Thyroid gland (tissue), 4 donors: ENCODE results near the gene NDUFS3. TPM values are rescaled to one million over a fixed set of nuclear protein-coding genes. Genes with fewer than 3 reads are reported as not detected.

Experiments used
- DNase-seq, 2 donors: peaks; one replicate each; pipeline ENCODE4 v3.0.0-alpha.2; 2019
- H3K27ac ChIP-seq, 3 donors: fragments of 200-600 bp; sonication (generic); 1 replicate in 2 of 3; 2 replicates in 1 of 3; pipeline ENCODE4 v1.5.1; 2016 to 2019; ENCODE audit warnings: mild to moderate bottlenecking in 1 of 3, moderate library complexity in 1 of 3
- H3K27me3 ChIP-seq: fragments of 200-600 bp; sonication (generic); one replicate; pipeline ENCODE4 v1.5.1; 2019
- H3K36me3 ChIP-seq, 2 donors: fragments of 200-600 bp; sonication (generic); one replicate each; pipeline ENCODE4 v1.5.1; 2016 to 2019
- H3K4me1 ChIP-seq, 2 donors: fragments of 200-600 bp; sonication (generic); one replicate each; pipeline ENCODE4 v1.5.1; 2017 to 2019
- H3K4me3 ChIP-seq, 3 donors: fragments of 200-600 bp; sonication (generic); replicated peaks in 1 of 3; 1 replicate in 2 of 3; 2 replicates in 1 of 3; pipeline ENCODE4 v1.5.1; 2016; ENCODE audit warnings: mild to moderate bottlenecking in 1 of 3
- H3K9me3 ChIP-seq: fragments of 200-600 bp; sonication (generic); one replicate; pipeline ENCODE4 v1.5.1; 2017
- CTCF ChIP-seq, 6 experiments: fragments of 200-600 bp in 3 of 6; fragments of 450-650 bp in 3 of 6; sonication (generic) in 3 of 6; IDR thresholded peaks; one replicate each; pipeline ENCODE4 v1.5.1; 2016 to 2019; ENCODE audit warnings: antibody characterized with exemption in 6 of 6, mild to moderate bottlenecking in 2 of 6, inconsistent platforms in 1 of 6, moderate library complexity in 1 of 6
- POLR2A ChIP-seq, 2 donors: fragments of 450-650 bp; IDR thresholded peaks; one replicate each; pipeline ENCODE4 v1.6.1; 2017; ENCODE audit warnings: antibody characterized with exemption in 2 of 2, mild to moderate bottlenecking in 2 of 2, moderate library complexity in 1 of 2
- WGBS, 2 donors: methylation state at CpG; one replicate each; pipeline ENCODE4 v1.1.5; 2017; 5-methylcytosine and 5-hydroxymethylcytosine counted together
- intact Hi-C: fragments of 100-400 bp; cut with DNase I; formaldehyde crosslinking; loops from one replicate; pipeline ENCODE4 v1.15.1; 2023
- total RNA-seq, 4 donors: library from RNA; depleted of rRNA; stranded (reverse); fragments of >200 nt; gene quantifications; one replicate each; pipeline ENCODE4 v1.2.3, GENCODE V29; 2016

Gene NDUFS3
- total RNA-seq, 4 donors from 2014 or later = 42.6 to 84.3 (median 81.2) TPM

DNA sequence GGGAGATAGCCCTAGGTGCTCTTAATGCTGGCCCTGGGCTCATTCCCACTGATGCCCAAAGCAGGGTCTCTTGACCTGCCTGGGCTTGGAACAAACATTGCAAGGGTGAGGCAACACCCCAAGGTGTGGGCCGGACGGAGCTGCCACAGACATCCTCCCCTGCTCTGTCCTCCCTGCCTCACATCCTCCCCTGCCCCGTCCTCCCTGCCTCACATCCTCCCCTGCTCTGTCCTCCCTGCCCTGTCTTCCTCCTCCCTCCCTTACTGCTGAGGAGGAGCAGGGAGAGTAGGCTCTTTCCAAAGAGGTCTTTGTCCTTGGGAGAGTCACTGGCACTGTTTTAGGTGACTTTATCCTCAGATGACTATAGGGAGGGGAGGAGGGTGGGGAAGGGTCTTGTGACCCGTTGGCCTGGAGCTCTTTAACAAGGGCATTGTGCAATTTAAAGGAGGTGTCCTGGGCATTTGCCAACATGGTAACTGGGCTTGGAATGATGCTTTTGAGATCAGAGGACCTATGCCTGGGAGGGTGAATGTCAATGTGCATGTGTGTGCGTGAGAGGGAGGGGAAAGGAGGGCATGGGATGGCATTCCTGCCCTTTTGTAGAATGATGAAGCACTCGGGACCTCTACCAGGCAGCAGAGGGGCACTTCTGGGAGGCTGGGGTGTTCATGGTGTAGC, 8.3 kb downstream of the NDUFS3 start:
- Histone ChIP-seq H3K27me3 (peaks cover 5% of the 10 kb centered on the region), H3K9me3 (no peaks in the 10 kb centered on the region), H3K4me3 (no peak overlapping the region), H3K27ac (no peak overlapping the region), H3K36me3 (peaks cover 23 to 28% of the 10 kb centered on the region in 2 donors), H3K4me1 (no peaks in the 10 kb centered on the region)
- no peak for DNase-seq
- intact Hi-C loops = no loop called here
- 68 to 71% methylated on average over 6 of the region's 6 CpGs for WGBS, 2 donors
- no peak for TF ChIP-seq CTCF (IDR thresholded peaks at IDR 0.05)
- no peak for TF ChIP-seq POLR2A (IDR thresholded peaks at IDR 0.05)

- H3K27me3 ChIP-seq = peaks cover 5% of the 10 kb centered on the region
- peak in 1 of 2 donors; percentile 15 for DNase-seq
- intact Hi-C loops = no loop called here
- no peak overlapping the region for H3K4me3 ChIP-seq
- peaks cover 17 to 21% of the 10 kb centered on the region in 2 donors for H3K36me3 ChIP-seq
- H3K27ac ChIP-seq = no peak overlapping the region
- WGBS, 2 donors = 81 to 95% methylated on average over 5 to 13 of the region's 14 CpGs
- TF ChIP-seq POLR2A (IDR thresholded peaks at IDR 0.05) = no peak
- no peak for TF ChIP-seq CTCF (IDR thresholded peaks at IDR 0.05)
- no peaks in the 10 kb centered on the region for H3K4me1 ChIP-seq
- H3K9me3 ChIP-seq = no peaks in the 10 kb centered on the region
These were observed 9.0 kb downstream of the NDUFS3 start for GRCh38 chr11:47587723-47588326.

GRCh38 chr11:47589118-47589517, 10.2 kb downstream of the NDUFS3 start:
- Histone ChIP-seq H3K36me3 (peaks cover 4 to 9% of the 10 kb centered on the region in 2 donors), H3K27me3 (peaks cover 5% of the 10 kb centered on the region), H3K27ac (no peak overlapping the region), H3K9me3 (no peaks in the 10 kb centered on the region), H3K4me3 (no peak overlapping the region), H3K4me1 (peaks cover 5 to 6% of the 10 kb centered on the region in 2 donors)
- DNase-seq = no peak
- TF ChIP-seq CTCF (IDR thresholded peaks at IDR 0.05) (no peak), POLR2A (IDR thresholded peaks at IDR 0.05) (no peak)
- intact Hi-C loops = no loop called here
- 90 to 92% methylated on average over 11 of the region's 11 CpGs for WGBS, 2 donors

DNA sequence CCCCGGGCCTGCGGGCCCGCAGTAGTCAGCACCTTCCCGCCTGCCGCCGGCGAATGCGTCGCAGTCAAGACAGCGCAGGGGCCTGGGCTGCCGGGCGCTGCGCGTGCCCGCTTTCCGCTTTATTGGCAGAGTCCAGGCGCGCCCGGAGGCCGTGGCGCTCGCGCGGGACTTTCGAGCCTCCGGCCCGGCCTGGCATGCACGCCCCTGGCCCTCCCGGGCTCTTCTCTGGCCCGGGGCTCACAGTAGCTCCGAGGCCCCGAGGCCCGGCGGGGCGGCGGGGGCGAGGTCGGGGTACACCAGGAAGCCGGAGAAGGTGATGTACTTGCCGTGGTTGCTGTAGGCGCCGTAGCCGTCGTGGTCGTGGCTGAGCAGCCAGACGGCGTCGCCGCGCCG, 10.7 kb downstream of the NDUFS3 start:
- no peak for TF ChIP-seq POLR2A (IDR thresholded peaks at IDR 0.05)
- TF ChIP-seq CTCF (IDR thresholded peaks at IDR 0.05) = no peak
- H3K36me3 ChIP-seq = peaks cover 0 to 4% of the 10 kb centered on the region in 2 donors
- 47 to 68% methylated on average over 31 to 49 of the region's 51 CpGs for WGBS, 2 donors
- no peak for DNase-seq
- no peaks in the 10 kb centered on the region for H3K9me3 ChIP-seq
- peaks cover 9 to 10% of the 10 kb centered on the region in 2 donors for H3K4me1 ChIP-seq
- H3K27ac ChIP-seq = no peak overlapping the region
- intact Hi-C loops = no loop called here
- H3K4me3 ChIP-seq = no peak overlapping the region
- peaks cover 5% of the 10 kb centered on the region for H3K27me3 ChIP-seq
